Left lung (tissue), 10 donors: ENCODE results near the gene CTAGE1. TPM values are rescaled to one million over a fixed set of nuclear protein-coding genes. Genes with fewer than 3 reads are reported as not detected.

ENCODE experiments used
- ATAC-seq: fragments of 200-7000 bp; cut with Tn5 transposase; one replicate; pipeline ENCODE4 v1.9.1; 2020; ENCODE audit warnings: moderate library complexity
- DNase-seq, 4 donors: peaks; one replicate each; pipeline ENCODE4 v3.0.0-alpha.2; 2013 to 2020
- H3K27ac ChIP-seq, 2 donors: fragments of 200-600 bp; sonication (generic) in 1 of 2; one replicate each; pipeline versions ENCODE4 v1.5.0 to v1.8.0; 2020 to 2021
- H3K27me3 ChIP-seq, 2 donors: fragments of 200-600 bp; sonication (generic) in 1 of 2; one replicate each; pipeline versions ENCODE4 v1.5.0 to v1.8.0; 2020 to 2021
- H3K36me3 ChIP-seq, 2 donors: fragments of 200-600 bp; sonication (generic) in 1 of 2; one replicate each; pipeline versions ENCODE4 v1.5.0 to v1.8.0; 2020 to 2021
- H3K4me1 ChIP-seq, 2 donors: fragments of 200-600 bp; one replicate each; pipeline ENCODE4 v1.8.0; 2021
- H3K4me3 ChIP-seq, 2 donors: fragments of 200-600 bp; sonication (generic) in 1 of 2; one replicate each; pipeline versions ENCODE4 v1.5.0 to v1.8.0; 2020 to 2021; ENCODE audit warnings: mild to moderate bottlenecking in 1 of 2
- H3K9me3 ChIP-seq, 2 donors: fragments of 200-600 bp; sonication (generic) in 1 of 2; one replicate each; pipeline versions ENCODE4 v1.5.0 to v1.8.0; 2020 to 2021
- intact Hi-C, 2 donors: fragments of 100-400 bp; cut with DNase I; formaldehyde crosslinking; loops; one replicate each; pipeline versions ENCODE4 v1.11.2 to v1.14.2; 2022
- polyA plus RNA-seq, 6 donors: library from polyadenylated mRNA; unstranded; fragments of 120-200 nt; gene quantifications; one replicate each; pipeline ENCODE4 v1.2.1, GENCODE V29; 2013; ENCODE audit not compliant: insufficient read length in 6 of 6
- total RNA-seq, 2 donors: library from RNA; stranded (reverse); fragmentation: NEBNext Ultra II Directional; extraction: Animal tissue kit (Norgen Biotek cat#: 25700); gene quantifications; one replicate each; pipeline ENCODE4 v1.2.1, GENCODE V29; 2021
- TF ChIP-seq, protein P1 (sequence below), 2 donors: fragments of 200-600 bp; sonication (generic) in 1 of 2; IDR thresholded peaks; one replicate each; pipeline versions ENCODE4 v1.5.0 to v1.8.0; 2021; ENCODE audit warnings: antibody characterized with exemption in 2 of 2
- donor health status: DM: no; HTN: yes; CAD: no.
- donor health status: DM: no; HTN: no; CAD: no.

The CTAGE1 gene
- total and polyA plus RNA-seq, 8 donors, result 0.04 to 0.11 TPM; not detected in 6

DNA sequence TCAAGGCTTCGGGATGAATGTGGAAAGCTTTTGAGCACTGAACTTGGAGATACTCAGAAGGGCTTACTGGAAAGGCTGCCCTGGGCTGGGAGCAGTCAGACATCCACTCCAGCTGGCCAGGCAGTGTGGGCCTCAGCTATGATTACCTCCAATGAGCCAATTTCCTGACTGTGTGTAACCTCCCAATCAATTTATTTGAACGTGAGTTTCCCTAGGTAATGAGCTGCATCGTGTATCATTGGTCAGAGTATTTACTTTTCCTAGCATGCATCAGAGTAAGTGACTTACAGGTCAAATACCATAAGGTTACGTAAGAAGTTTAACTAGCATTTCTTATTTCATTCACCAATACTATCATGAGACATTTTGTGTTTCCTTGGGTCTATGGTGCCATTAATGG, 11.0 kb upstream of the CTAGE1 start:
- no peaks in the 10 kb centered on the region for H3K36me3 ChIP-seq
- H3K27me3 ChIP-seq, result no peaks in the 10 kb centered on the region
- no peaks in the 10 kb centered on the region for H3K4me1 ChIP-seq
- no peak for DNase-seq
- no peak overlapping the region for H3K27ac ChIP-seq
- H3K9me3 ChIP-seq, result no peaks in the 10 kb centered on the region
- TF ChIP-seq, protein P1, sequence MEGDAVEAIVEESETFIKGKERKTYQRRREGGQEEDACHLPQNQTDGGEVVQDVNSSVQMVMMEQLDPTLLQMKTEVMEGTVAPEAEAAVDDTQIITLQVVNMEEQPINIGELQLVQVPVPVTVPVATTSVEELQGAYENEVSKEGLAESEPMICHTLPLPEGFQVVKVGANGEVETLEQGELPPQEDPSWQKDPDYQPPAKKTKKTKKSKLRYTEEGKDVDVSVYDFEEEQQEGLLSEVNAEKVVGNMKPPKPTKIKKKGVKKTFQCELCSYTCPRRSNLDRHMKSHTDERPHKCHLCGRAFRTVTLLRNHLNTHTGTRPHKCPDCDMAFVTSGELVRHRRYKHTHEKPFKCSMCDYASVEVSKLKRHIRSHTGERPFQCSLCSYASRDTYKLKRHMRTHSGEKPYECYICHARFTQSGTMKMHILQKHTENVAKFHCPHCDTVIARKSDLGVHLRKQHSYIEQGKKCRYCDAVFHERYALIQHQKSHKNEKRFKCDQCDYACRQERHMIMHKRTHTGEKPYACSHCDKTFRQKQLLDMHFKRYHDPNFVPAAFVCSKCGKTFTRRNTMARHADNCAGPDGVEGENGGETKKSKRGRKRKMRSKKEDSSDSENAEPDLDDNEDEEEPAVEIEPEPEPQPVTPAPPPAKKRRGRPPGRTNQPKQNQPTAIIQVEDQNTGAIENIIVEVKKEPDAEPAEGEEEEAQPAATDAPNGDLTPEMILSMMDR (IDR thresholded peaks at IDR 0.05), result no peak
- ATAC-seq, result no peak
- H3K4me3 ChIP-seq, result no peak overlapping the region
- intact Hi-C loops, result no loop called here

DNA sequence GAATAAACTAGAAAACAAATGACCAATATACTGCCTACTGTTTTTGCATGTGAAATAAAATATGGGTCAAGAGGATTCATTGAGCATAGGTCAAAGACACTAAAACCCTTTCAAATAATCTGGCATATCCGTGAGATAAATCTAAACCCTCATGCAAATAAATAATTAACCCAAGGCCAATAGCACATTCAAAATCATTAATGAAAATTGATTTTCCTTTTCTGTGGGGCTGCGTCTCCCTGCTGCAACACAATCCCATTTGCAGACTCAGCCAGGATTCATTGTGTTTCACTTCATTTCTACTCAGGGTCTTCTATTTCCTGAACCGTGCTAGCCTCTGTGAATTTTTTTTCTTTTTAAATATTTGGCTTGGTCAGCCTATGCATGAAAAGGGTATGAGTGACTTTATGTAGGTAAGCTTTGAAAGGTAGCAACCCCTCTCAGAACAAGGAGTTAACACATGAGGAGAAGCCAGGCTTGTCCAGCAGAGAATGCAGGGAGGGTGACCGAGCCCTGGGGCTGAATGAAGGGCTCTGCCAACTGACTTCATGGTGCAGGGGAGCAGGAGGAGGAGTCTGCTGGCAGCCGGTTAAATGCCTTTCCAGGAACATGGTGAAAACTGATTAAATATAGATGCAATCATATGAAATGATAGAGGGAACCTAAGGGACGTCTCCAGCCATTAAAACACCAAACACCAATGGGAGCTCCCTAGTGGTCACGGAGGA, 10.3 kb upstream of the CTAGE1 start:
- Histone ChIP-seq H3K4me1 (no peaks in the 10 kb centered on the region), H3K9me3 (no peaks in the 10 kb centered on the region), H3K27ac (no peak overlapping the region), H3K27me3 (no peaks in the 10 kb centered on the region), H3K36me3 (no peaks in the 10 kb centered on the region), H3K4me3 (no peak overlapping the region)
- intact Hi-C loops, result no loop called here
- no peak for ATAC-seq
- DNase-seq, result no peak
- TF ChIP-seq, protein P1 (IDR thresholded peaks at IDR 0.05), result no peak

DNA sequence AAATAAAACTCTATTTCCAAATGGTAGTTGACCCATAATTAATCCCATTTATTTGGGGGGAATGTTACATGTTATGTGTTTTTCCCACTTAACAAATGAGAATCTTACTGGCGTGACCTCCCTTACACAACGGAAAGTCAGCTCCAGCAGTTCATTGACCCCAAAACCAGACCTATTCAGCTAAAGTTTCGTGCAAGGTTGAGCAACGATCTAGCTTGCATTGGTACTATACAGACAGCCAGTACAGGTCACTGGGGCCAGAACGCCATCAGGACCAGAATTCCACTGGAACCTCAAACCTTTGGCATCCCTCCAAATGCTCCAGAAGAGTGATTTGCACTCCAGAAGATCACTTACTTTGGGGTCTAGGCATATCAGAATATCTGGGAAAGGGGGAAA, 6.8 kb upstream of the CTAGE1 start:
- TF ChIP-seq, protein P1 (IDR thresholded peaks at IDR 0.05), result no peak
- H3K4me3 ChIP-seq, result no peak overlapping the region
- H3K4me1 ChIP-seq, result no peaks in the 10 kb centered on the region
- ATAC-seq, result no peak
- no peaks in the 10 kb centered on the region for H3K36me3 ChIP-seq
- no peak for DNase-seq
- H3K27ac ChIP-seq, result no peak overlapping the region
- no peaks in the 10 kb centered on the region for H3K27me3 ChIP-seq
- intact Hi-C loops, result no loop called here
- H3K9me3 ChIP-seq, result no peaks in the 10 kb centered on the region

DNA sequence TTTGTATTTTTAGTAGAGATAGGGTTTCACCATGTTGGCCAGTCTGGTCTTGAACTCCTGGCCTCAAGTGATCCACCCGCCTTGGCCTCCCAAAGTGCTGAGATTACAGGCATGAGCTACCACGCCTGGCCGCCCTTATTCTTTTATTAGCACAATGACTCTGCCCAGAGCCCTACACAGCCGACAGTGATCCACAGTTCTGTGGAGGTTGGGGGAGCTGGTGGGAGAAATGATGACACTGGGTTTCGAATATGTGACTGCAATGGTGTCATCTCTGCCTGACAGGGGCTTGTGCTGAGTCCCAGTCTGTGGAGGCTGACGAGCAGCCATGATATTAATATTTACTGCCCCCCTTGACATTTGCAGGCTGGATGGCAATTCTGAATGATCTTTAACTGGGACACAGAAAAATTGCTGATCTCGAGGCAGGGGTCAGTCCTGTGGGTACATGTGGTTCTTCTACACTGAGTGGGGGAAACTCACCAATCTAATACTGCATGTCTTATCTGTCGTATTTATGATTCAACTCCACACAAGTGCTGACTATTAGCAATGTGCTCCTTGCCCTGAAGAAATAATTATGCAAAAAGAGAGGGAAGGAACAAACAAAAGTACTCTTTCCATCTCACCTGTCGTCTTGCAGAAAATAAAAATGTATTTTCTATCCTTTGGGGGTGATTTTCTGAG, 6.3 kb upstream of the CTAGE1 start:
- H3K4me1 ChIP-seq, result no peaks in the 10 kb centered on the region
- TF ChIP-seq, protein P1 (IDR thresholded peaks at IDR 0.05), result no peak
- ATAC-seq (no peak), DNase-seq (no peak)
- H3K27ac ChIP-seq, result no peak overlapping the region
- no peaks in the 10 kb centered on the region for H3K36me3 ChIP-seq
- H3K4me3 ChIP-seq, result no peak overlapping the region
- intact Hi-C loops, result no loop called here
- no peaks in the 10 kb centered on the region for H3K9me3 ChIP-seq
- H3K27me3 ChIP-seq, result no peaks in the 10 kb centered on the region

DNA sequence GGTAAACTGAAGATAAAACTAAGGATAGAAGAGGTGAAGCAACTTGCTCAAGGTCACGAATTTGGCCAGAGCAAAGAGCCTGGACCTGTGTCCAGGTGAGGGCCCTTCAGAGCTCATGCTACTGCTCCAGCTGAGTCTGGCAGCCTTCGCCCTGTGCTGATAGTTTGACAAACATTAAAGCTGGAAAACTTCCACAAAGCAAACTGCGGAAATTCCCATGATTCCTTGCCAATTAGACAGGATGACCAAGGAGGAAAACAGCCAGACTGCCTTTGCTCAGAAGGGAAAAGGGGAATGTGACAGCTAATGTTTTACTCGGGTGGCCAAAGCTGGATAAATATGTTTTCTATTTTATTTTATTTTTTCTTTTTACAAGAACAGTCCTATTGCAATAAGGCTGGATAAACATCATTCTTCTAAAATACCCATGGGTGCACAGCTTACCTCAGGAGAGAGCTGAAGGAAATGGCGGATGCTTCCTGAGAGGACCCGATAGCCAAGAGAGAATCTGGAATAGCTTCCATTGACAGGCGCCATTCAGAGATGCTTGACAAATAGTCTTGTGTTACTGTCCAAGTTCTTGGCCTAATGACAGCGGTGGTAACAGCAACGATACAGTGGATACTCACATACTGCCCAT, 5.3 kb upstream of the CTAGE1 start:
- ATAC-seq, result peak; percentile 88
- TF ChIP-seq, protein P1 (IDR thresholded peaks at IDR 0.05), result no peak
- H3K27me3 ChIP-seq, result no peaks in the 10 kb centered on the region
- intact Hi-C loops, result no loop called here
- no peaks in the 10 kb centered on the region for H3K36me3 ChIP-seq
- DNase-seq, result peak in 3 of 4 donors; percentile 36 to 59 (median 47)
- H3K4me3 ChIP-seq, result no peak overlapping the region
- H3K9me3 ChIP-seq, result peaks cover 0 to 2% of the 10 kb centered on the region in 2 donors
- no peak overlapping the region for H3K27ac ChIP-seq
- no peaks in the 10 kb centered on the region for H3K4me1 ChIP-seq
